MM.1S (cell line): ENCODE results near the gene ATP8A1.
"Not testable (repeated sequence)": the region's sequence is repeated elsewhere in the genome, so short reads cannot be mapped to it uniquely, and the experiment has no call there.

ENCODE experiments used
- EZH2 ChIP-seq: fragments of 300-600 bp; sonication (generic); optimal IDR thresholded peaks from 2 replicates; pipeline ENCODE3; 2017; ENCODE audit warnings: low read depth, mild to moderate bottlenecking, antibody characterized with exemption, low read length, mixed read lengths
- EZH2phosphoT487 ChIP-seq: fragments of 300-600 bp; sonication (generic); IDR thresholded peaks from 2 replicates; pipeline ENCODE4 v1.6.1; 2018; ENCODE audit warnings: antibody characterized with exemption, low read length
- TF ChIP-seq, protein P1 (sequence below): fragments of 300-600 bp; sonication (generic); IDR thresholded peaks from 2 replicates; pipeline ENCODE4 v1.5.1; 2016; ENCODE audit warnings: antibody characterized with exemption, low read length, mixed read lengths

- not testable (repeated sequence) for TF ChIP-seq EZH2phosphoT487, EZH2
- TF ChIP-seq, protein P1, sequence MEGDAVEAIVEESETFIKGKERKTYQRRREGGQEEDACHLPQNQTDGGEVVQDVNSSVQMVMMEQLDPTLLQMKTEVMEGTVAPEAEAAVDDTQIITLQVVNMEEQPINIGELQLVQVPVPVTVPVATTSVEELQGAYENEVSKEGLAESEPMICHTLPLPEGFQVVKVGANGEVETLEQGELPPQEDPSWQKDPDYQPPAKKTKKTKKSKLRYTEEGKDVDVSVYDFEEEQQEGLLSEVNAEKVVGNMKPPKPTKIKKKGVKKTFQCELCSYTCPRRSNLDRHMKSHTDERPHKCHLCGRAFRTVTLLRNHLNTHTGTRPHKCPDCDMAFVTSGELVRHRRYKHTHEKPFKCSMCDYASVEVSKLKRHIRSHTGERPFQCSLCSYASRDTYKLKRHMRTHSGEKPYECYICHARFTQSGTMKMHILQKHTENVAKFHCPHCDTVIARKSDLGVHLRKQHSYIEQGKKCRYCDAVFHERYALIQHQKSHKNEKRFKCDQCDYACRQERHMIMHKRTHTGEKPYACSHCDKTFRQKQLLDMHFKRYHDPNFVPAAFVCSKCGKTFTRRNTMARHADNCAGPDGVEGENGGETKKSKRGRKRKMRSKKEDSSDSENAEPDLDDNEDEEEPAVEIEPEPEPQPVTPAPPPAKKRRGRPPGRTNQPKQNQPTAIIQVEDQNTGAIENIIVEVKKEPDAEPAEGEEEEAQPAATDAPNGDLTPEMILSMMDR: not testable (repeated sequence)
Measured at GRCh38 chr4:42467777-42468176, 189.1 kb downstream of the ATP8A1 start.
